Glutamatergic neuron (in vitro differentiated cells): Measurements from ENCODE around the gene PCSK5. TPM values are rescaled to one million over a fixed set of nuclear protein-coding genes. Genes with fewer than 3 reads are reported as not detected.

Experiments
- DNase-seq: peaks from one replicate; pipeline ENCODE4 v3.0.0; 2022
- H3K27ac Mint-ChIP-seq: one replicate; pipeline ENCODE4 v1.8.0; 2020; ENCODE audit warnings: mild to moderate bottlenecking, mixed read lengths, inconsistent platforms; ENCODE audit not compliant: unreplicated experiment
- H3K27me3 Mint-ChIP-seq: one replicate; pipeline ENCODE4 v1.8.0; 2020; ENCODE audit warnings: mild to moderate bottlenecking, moderate library complexity, mixed read lengths, inconsistent platforms; ENCODE audit not compliant: unreplicated experiment
- H3K36me3 Mint-ChIP-seq: one replicate; pipeline ENCODE4 v1.8.0; 2020; ENCODE audit warnings: mild to moderate bottlenecking, mixed read lengths, inconsistent platforms; ENCODE audit not compliant: unreplicated experiment
- H3K4me1 Mint-ChIP-seq: one replicate; pipeline ENCODE4 v1.8.0; 2020; ENCODE audit warnings: mild to moderate bottlenecking, low read depth, mixed read lengths, inconsistent platforms; ENCODE audit not compliant: unreplicated experiment
- H3K4me3 Mint-ChIP-seq: one replicate; pipeline ENCODE4 v1.8.0; 2020; ENCODE audit warnings: mild to moderate bottlenecking, mixed read lengths, inconsistent platforms; ENCODE audit not compliant: unreplicated experiment
- H3K9me3 Mint-ChIP-seq: one replicate; pipeline ENCODE4 v1.8.0; 2020; ENCODE audit warnings: mild to moderate bottlenecking, moderate library complexity, mixed read lengths, inconsistent platforms; ENCODE audit not compliant: unreplicated experiment
- total RNA-seq: library from RNA; stranded (reverse); fragmentation: NEBNext Ultra II Directional; extraction: Animal tissue kit (Norgen Biotek cat#: 25700); gene quantifications from one replicate; pipeline ENCODE4 v1.2.1, GENCODE V29; 2021; ENCODE audit not compliant: unreplicated experiment
- TF ChIP-seq, protein P1 (sequence below): fragments of 200-600 bp; sonication (generic); IDR thresholded peaks from one replicate; pipeline ENCODE4 v1.5.0; 2021; ENCODE audit not compliant: partially characterized antibody, unreplicated experiment

PCSK5 gene
- total RNA-seq, 1 donor from 2014 or later, result 9.6 TPM

- TF ChIP-seq, protein P1, sequence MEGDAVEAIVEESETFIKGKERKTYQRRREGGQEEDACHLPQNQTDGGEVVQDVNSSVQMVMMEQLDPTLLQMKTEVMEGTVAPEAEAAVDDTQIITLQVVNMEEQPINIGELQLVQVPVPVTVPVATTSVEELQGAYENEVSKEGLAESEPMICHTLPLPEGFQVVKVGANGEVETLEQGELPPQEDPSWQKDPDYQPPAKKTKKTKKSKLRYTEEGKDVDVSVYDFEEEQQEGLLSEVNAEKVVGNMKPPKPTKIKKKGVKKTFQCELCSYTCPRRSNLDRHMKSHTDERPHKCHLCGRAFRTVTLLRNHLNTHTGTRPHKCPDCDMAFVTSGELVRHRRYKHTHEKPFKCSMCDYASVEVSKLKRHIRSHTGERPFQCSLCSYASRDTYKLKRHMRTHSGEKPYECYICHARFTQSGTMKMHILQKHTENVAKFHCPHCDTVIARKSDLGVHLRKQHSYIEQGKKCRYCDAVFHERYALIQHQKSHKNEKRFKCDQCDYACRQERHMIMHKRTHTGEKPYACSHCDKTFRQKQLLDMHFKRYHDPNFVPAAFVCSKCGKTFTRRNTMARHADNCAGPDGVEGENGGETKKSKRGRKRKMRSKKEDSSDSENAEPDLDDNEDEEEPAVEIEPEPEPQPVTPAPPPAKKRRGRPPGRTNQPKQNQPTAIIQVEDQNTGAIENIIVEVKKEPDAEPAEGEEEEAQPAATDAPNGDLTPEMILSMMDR, result no peak
- Mint-ChIP-seq H3K27me3 (no peaks in the 10 kb centered on the region), H3K4me1 (peaks cover 17% of the 10 kb centered on the region), H3K9me3 (no peaks in the 10 kb centered on the region), H3K36me3 (no peaks in the 10 kb centered on the region), H3K4me3 (no peak overlapping the region), H3K27ac (no peak overlapping the region)
- DNase-seq, result no peak
Measured at GRCh38 chr9:76155361-76155760, 264.9 kb downstream of the PCSK5 start.

DNA sequence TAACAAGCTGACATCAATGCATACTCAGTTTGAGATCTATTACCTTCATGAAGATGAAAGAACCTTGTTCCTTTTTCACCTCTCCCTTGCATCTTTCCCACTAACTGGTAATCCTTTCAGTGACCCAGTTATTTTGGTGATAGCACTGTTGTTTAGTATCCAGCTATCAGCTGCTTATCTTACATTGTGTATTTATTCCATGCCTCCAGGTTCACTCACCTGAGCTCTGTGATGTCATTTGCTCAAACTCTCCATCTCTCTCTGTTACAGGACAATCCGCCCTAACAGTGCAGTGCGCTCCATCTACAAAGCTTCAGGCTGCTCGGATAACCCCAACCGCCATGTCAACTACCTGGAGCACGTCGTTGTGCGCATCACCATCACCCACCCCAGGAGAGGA lies 268.2 kb downstream of the PCSK5 start:
- TF ChIP-seq, protein P1, result no peak
- Mint-ChIP-seq H3K27me3 (no peaks in the 10 kb centered on the region), H3K27ac (no peak overlapping the region), H3K4me3 (no peak overlapping the region), H3K9me3 (peaks cover 1% of the 10 kb centered on the region), H3K36me3 (peaks cover 7% of the 10 kb centered on the region), H3K4me1 (peaks cover 8% of the 10 kb centered on the region)
- DNase-seq, result no peak

- H3K36me3 Mint-ChIP-seq, result peaks cover 7% of the 10 kb centered on the region
- peaks cover under 1% of the 10 kb centered on the region for H3K4me1 Mint-ChIP-seq
- H3K9me3 Mint-ChIP-seq, result peaks cover 1% of the 10 kb centered on the region
- H3K4me3 Mint-ChIP-seq, result no peak overlapping the region
- no peak for DNase-seq
- TF ChIP-seq, protein P1, result no peak
- no peaks in the 10 kb centered on the region for H3K27me3 Mint-ChIP-seq
- no peak overlapping the region for H3K27ac Mint-ChIP-seq
Measured at GRCh38 chr9:76159293-76159926, 268.9 kb downstream of the PCSK5 start.

- Mint-ChIP-seq H3K27ac (no peak overlapping the region), H3K4me1 (no peaks in the 10 kb centered on the region), H3K9me3 (peaks cover 1% of the 10 kb centered on the region), H3K27me3 (no peaks in the 10 kb centered on the region), H3K4me3 (no peak overlapping the region), H3K36me3 (peaks cover 7% of the 10 kb centered on the region)
- TF ChIP-seq, protein P1, result no peak
- DNase-seq, result no peak
Measured at GRCh38 chr9:76161106-76161505, 270.6 kb downstream of the PCSK5 start.

- Mint-ChIP-seq H3K27me3 (no peaks in the 10 kb centered on the region), H3K4me1 (no peaks in the 10 kb centered on the region), H3K27ac (no peak overlapping the region), H3K36me3 (peaks cover 7% of the 10 kb centered on the region), H3K4me3 (no peak overlapping the region), H3K9me3 (peaks cover 1% of the 10 kb centered on the region)
- TF ChIP-seq, protein P1, result no peak
- no peak for DNase-seq
Measured at GRCh38 chr9:76161541-76161940, 271.1 kb downstream of the PCSK5 start.
